Esophagus squamous epithelium (tissue), 4 donors: Measurements from ENCODE around the gene CNOT1.

Experiments used
- POLR2A ChIP-seq, 4 donors: fragments of 450-650 bp; IDR thresholded peaks; one replicate each; pipeline ENCODE4 v1.6.1; 2017; ENCODE audit warnings: antibody characterized with exemption in 4 of 4, mild to moderate bottlenecking in 4 of 4, moderate library complexity in 3 of 4
- TF ChIP-seq, protein P1 (sequence below), 6 experiments: fragments of 450-650 bp in 4 of 6; fragments of 200-600 bp in 2 of 6; sonication (generic) in 2 of 6; IDR thresholded peaks; one replicate each; pipeline ENCODE4 v1.5.1; 2016 to 2019; ENCODE audit warnings: antibody characterized with exemption in 6 of 6, mild to moderate bottlenecking in 4 of 6, moderate library complexity in 4 of 6

DNA sequence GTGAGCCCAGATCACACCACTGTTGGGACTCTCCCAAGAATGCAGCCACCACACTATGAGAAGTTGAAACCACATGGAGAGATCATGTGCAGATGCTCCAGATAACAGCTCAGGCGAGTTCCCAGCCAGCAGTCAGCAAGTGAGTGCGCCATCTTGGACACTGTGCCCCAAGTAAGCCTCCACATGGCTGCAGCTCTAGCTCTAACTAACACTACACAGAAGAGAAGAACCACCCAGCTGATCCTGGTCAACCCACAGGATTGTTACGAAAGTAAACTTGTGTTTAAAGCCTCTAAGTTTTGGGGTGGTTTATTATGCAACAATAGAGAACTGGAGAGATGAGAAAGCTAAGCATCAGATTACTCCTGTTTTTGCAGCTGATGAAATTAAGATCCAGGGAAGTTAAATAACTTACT, 29.2 kb upstream of the CNOT1 start:
- TF ChIP-seq, protein P1, sequence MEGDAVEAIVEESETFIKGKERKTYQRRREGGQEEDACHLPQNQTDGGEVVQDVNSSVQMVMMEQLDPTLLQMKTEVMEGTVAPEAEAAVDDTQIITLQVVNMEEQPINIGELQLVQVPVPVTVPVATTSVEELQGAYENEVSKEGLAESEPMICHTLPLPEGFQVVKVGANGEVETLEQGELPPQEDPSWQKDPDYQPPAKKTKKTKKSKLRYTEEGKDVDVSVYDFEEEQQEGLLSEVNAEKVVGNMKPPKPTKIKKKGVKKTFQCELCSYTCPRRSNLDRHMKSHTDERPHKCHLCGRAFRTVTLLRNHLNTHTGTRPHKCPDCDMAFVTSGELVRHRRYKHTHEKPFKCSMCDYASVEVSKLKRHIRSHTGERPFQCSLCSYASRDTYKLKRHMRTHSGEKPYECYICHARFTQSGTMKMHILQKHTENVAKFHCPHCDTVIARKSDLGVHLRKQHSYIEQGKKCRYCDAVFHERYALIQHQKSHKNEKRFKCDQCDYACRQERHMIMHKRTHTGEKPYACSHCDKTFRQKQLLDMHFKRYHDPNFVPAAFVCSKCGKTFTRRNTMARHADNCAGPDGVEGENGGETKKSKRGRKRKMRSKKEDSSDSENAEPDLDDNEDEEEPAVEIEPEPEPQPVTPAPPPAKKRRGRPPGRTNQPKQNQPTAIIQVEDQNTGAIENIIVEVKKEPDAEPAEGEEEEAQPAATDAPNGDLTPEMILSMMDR (IDR thresholded peaks at IDR 0.05): no peak
- no peak for TF ChIP-seq POLR2A (IDR thresholded peaks at IDR 0.05)
